Astrocyte (in vitro differentiated cells and primary cell): ENCODE results near the gene SCN1A. TPM values are rescaled to one million over a fixed set of nuclear protein-coding genes. Genes with fewer than 3 reads are reported as not detected.

ENCODE experiments used
- DNase-seq: peaks from one replicate; pipeline ENCODE4 v3.0.0-alpha.2; 2010; ENCODE audit warnings: low read depth
- FAIRE-seq: peaks from 2 replicates; lab custom pipeline; 2011; peaks lifted over from hg19 to GRCh38; lab: Jason Lieb, UNC
- H2AFZ ChIP-seq: 2 replicates; pipeline ENCODE4 v1.6.0; 2012; ENCODE audit warnings: low read depth, low read length, inconsistent platforms
- H3K27ac ChIP-seq: 2 replicates; pipeline ENCODE4 v1.5.1; 2011; ENCODE audit warnings: low read depth, low read length, inconsistent platforms
- H3K27me3 ChIP-seq: 2 replicates; pipeline ENCODE4 v1.6.0; 2011; ENCODE audit warnings: low read length, inconsistent platforms; ENCODE audit not compliant: insufficient read depth
- H3K36me3 ChIP-seq: 2 replicates; pipeline ENCODE4 v1.5.1; 2011; ENCODE audit warnings: low read length, inconsistent platforms; ENCODE audit not compliant: insufficient read depth
- H3K4me1 ChIP-seq: 2 replicates; pipeline ENCODE4 v1.5.1; 2011; ENCODE audit warnings: low read length, inconsistent platforms; ENCODE audit not compliant: insufficient read depth
- H3K4me2 ChIP-seq: 2 replicates; pipeline ENCODE4 v1.6.0; 2012; ENCODE audit warnings: low read length, inconsistent platforms
- H3K4me3 ChIP-seq: 2 replicates; pipeline ENCODE4 v1.5.1; 2011; ENCODE audit warnings: low read depth, mild to moderate bottlenecking, low read length, inconsistent platforms; ENCODE audit not compliant: insufficient read depth
- H3K79me2 ChIP-seq: 2 replicates; pipeline ENCODE4 v1.6.0; 2012; ENCODE audit warnings: mild to moderate bottlenecking, low read length, inconsistent platforms; ENCODE audit not compliant: insufficient read depth
- H3K9ac ChIP-seq: 2 replicates; pipeline ENCODE4 v1.6.0; 2012; ENCODE audit warnings: mild to moderate bottlenecking, low read length, inconsistent platforms
- H3K9me3 ChIP-seq: 2 replicates; pipeline ENCODE4 v1.5.1; 2012; ENCODE audit warnings: low read depth, mild to moderate bottlenecking, low read length, inconsistent platforms; ENCODE audit not compliant: insufficient read depth
- H4K20me1 ChIP-seq: 2 replicates; pipeline ENCODE4 v1.6.0; 2012; ENCODE audit warnings: low read length, inconsistent platforms; ENCODE audit not compliant: insufficient read depth
- H3K27ac Mint-ChIP-seq: one replicate; pipeline ENCODE4 v1.8.0; 2021; ENCODE audit warnings: mild to moderate bottlenecking, mixed read lengths; ENCODE audit not compliant: unreplicated experiment
- H3K27me3 Mint-ChIP-seq: one replicate; pipeline ENCODE4 v1.8.0; 2021; ENCODE audit warnings: low read depth, mixed read lengths; ENCODE audit not compliant: unreplicated experiment
- H3K36me3 Mint-ChIP-seq: one replicate; pipeline ENCODE4 v1.8.0; 2021; ENCODE audit warnings: low read depth, mixed read lengths; ENCODE audit not compliant: unreplicated experiment
- H3K4me1 Mint-ChIP-seq: one replicate; pipeline ENCODE4 v1.8.0; 2021; ENCODE audit warnings: low read depth, mixed read lengths; ENCODE audit not compliant: unreplicated experiment
- H3K4me3 Mint-ChIP-seq: one replicate; pipeline ENCODE4 v1.8.0; 2021; ENCODE audit warnings: mild to moderate bottlenecking, moderate library complexity, mixed read lengths; ENCODE audit not compliant: unreplicated experiment
- H3K9me3 Mint-ChIP-seq: one replicate; pipeline ENCODE4 v1.8.0; 2021; ENCODE audit warnings: mild to moderate bottlenecking, mixed read lengths; ENCODE audit not compliant: unreplicated experiment
- CTCF ChIP-seq: IDR thresholded peaks from 2 replicates; pipeline ENCODE4 v1.5.1; 2011; ENCODE audit warnings: low read depth, mild to moderate bottlenecking, inconsistent platforms, low read length, moderate library complexity; ENCODE audit not compliant: insufficient read depth
- EZH2 ChIP-seq: IDR thresholded peaks from 2 replicates; pipeline ENCODE4 v1.6.1; 2012; ENCODE audit warnings: mild to moderate bottlenecking, low read length, inconsistent platforms; ENCODE audit not compliant: insufficient read depth
- total RNA-seq: library from RNA; stranded (reverse); gene quantifications from 2 replicates; pipeline ENCODE4 v1.2.1, GENCODE V29; 2021

Gene SCN1A
- total RNA-seq, 1 donor from 2014 or later: not detected

GRCh38 chr2:166125557-166125956 lies 2.3 kb downstream of the SCN1A start:
- DNase-seq: no peak
- H3K9ac ChIP-seq: no peak overlapping the region
- no peak overlapping the region for H3K4me2 ChIP-seq
- Mint-ChIP-seq H3K36me3 (no peaks in the 10 kb centered on the region), H3K4me1 (peaks cover 6% of the 10 kb centered on the region), H3K27me3 (peaks cover 7% of the 10 kb centered on the region), H3K27ac (no peak overlapping the region), H3K4me3 (no peak overlapping the region), H3K9me3 (no peaks in the 10 kb centered on the region)
- H3K27me3 ChIP-seq: peaks cover 5% of the 10 kb centered on the region
- H3K4me1 ChIP-seq: no peaks in the 10 kb centered on the region
- no peaks in the 10 kb centered on the region for H3K36me3 ChIP-seq
- FAIRE-seq: no peak
- H3K79me2 ChIP-seq: no peaks in the 10 kb centered on the region
- H3K27ac ChIP-seq: no peak overlapping the region
- H3K4me3 ChIP-seq: no peak overlapping the region
- no peaks in the 10 kb centered on the region for H3K9me3 ChIP-seq
- no peaks in the 10 kb centered on the region for H4K20me1 ChIP-seq
- no peak overlapping the region for H2AFZ ChIP-seq
- no peak for TF ChIP-seq EZH2
- no peak for TF ChIP-seq CTCF

- DNase-seq (no peak), FAIRE-seq (no peak)
- Histone ChIP-seq H3K4me1 (no peaks in the 10 kb centered on the region), H2AFZ (no peak overlapping the region), H3K27me3 (no peaks in the 10 kb centered on the region), H3K4me2 (no peak overlapping the region), H3K9me3 (no peaks in the 10 kb centered on the region), H3K36me3 (no peaks in the 10 kb centered on the region), H4K20me1 (no peaks in the 10 kb centered on the region), H3K27ac (no peak overlapping the region), H3K4me3 (no peak overlapping the region), H3K79me2 (no peaks in the 10 kb centered on the region), H3K9ac (no peak overlapping the region)
- H3K9me3 Mint-ChIP-seq: no peaks in the 10 kb centered on the region
- H3K36me3 Mint-ChIP-seq: no peaks in the 10 kb centered on the region
- no peak overlapping the region for H3K4me3 Mint-ChIP-seq
- TF ChIP-seq EZH2: no peak
- no peak overlapping the region for H3K27ac Mint-ChIP-seq
- no peaks in the 10 kb centered on the region for H3K27me3 Mint-ChIP-seq
- H3K4me1 Mint-ChIP-seq: no peaks in the 10 kb centered on the region
These were observed 9.6 kb downstream of the SCN1A start for GRCh38 chr2:166118180-166118579.

- Mint-ChIP-seq H3K27me3 (no peaks in the 10 kb centered on the region), H3K4me3 (no peak overlapping the region), H3K36me3 (no peaks in the 10 kb centered on the region), H3K27ac (no peak overlapping the region), H3K9me3 (no peaks in the 10 kb centered on the region), H3K4me1 (no peaks in the 10 kb centered on the region)
- DNase-seq: no peak
- no peaks in the 10 kb centered on the region for H3K9me3 ChIP-seq
- no peaks in the 10 kb centered on the region for H3K36me3 ChIP-seq
- no peaks in the 10 kb centered on the region for H3K4me1 ChIP-seq
- H3K27ac ChIP-seq: no peak overlapping the region
- no peak overlapping the region for H2AFZ ChIP-seq
- H4K20me1 ChIP-seq: no peaks in the 10 kb centered on the region
- no peaks in the 10 kb centered on the region for H3K27me3 ChIP-seq
- H3K4me3 ChIP-seq: no peak overlapping the region
- no peak overlapping the region for H3K9ac ChIP-seq
- no peaks in the 10 kb centered on the region for H3K79me2 ChIP-seq
- no peak for TF ChIP-seq CTCF
- TF ChIP-seq EZH2: no peak
- FAIRE-seq: no peak
- no peak overlapping the region for H3K4me2 ChIP-seq
These were observed 10.3 kb downstream of the SCN1A start for GRCh38 chr2:166117491-166117890.
